BE2C (cell line): ENCODE data around the gene TTC33.
"Not testable (repeated sequence)": the region's sequence is repeated elsewhere in the genome, so short reads cannot be mapped to it uniquely, and the experiment has no call there.

Experiments
- DNase-seq: peaks from one replicate; pipeline ENCODE4 v3.0.0-alpha.2; 2020
- H3K27me3 ChIP-seq: fragments of 250-450 bp; sonication (Bioruptor Pico); 2 replicates; pipeline ENCODE4 v1.5.1; 2020; ENCODE audit warnings: mild to moderate bottlenecking
- H3K36me3 ChIP-seq: fragments of 250-450 bp; sonication (Bioruptor Pico); 2 replicates; pipeline ENCODE4 v1.5.1; 2020; ENCODE audit warnings: mild to moderate bottlenecking
- H3K4me1 ChIP-seq: fragments of 250-450 bp; sonication (Bioruptor Pico); 2 replicates; pipeline ENCODE4 v1.5.1; 2020
- H3K4me3 ChIP-seq: 2 replicates; pipeline ENCODE4 v1.5.1; 2011; ENCODE audit warnings: low read depth, low read length
- H3K9me3 ChIP-seq: fragments of 250-450 bp; sonication (Bioruptor Pico); 2 replicates; pipeline ENCODE4 v1.5.1; 2020
- CTCF ChIP-seq: IDR thresholded peaks from 2 replicates; pipeline ENCODE4 v1.5.1; 2012; ENCODE audit warnings: mild to moderate bottlenecking, low read depth, low read length

The TTC33 gene

GRCh38 chr5:40600383-40600782 is 155.4 kb downstream of the TTC33 start:
- H3K4me1 ChIP-seq, result no peaks in the 10 kb centered on the region
- no peaks in the 10 kb centered on the region for H3K36me3 ChIP-seq
- no peaks in the 10 kb centered on the region for H3K9me3 ChIP-seq
- H3K27me3 ChIP-seq, result no peaks in the 10 kb centered on the region
- H3K4me3 ChIP-seq, result no peak overlapping the region
- DNase-seq, result no peak
- TF ChIP-seq CTCF, result no peak

GRCh38 chr5:40599676-40600075 is 156.1 kb downstream of the TTC33 start:
- no peak for DNase-seq
- no peaks in the 10 kb centered on the region for H3K27me3 ChIP-seq
- H3K4me1 ChIP-seq, result no peaks in the 10 kb centered on the region
- TF ChIP-seq CTCF, result no peak
- no peak overlapping the region for H3K4me3 ChIP-seq
- H3K9me3 ChIP-seq, result no peaks in the 10 kb centered on the region
- H3K36me3 ChIP-seq, result no peaks in the 10 kb centered on the region

GRCh38 chr5:40594811-40595210 is 160.9 kb downstream of the TTC33 start:
- DNase-seq, result no peak
- H3K9me3 ChIP-seq, result no peaks in the 10 kb centered on the region
- no peak for TF ChIP-seq CTCF
- no peaks in the 10 kb centered on the region for H3K36me3 ChIP-seq
- no peak overlapping the region for H3K4me3 ChIP-seq
- no peaks in the 10 kb centered on the region for H3K4me1 ChIP-seq
- no peaks in the 10 kb centered on the region for H3K27me3 ChIP-seq

GRCh38 chr5:40591727-40592396 is 163.9 kb downstream of the TTC33 start:
- not testable (repeated sequence) for H3K36me3 ChIP-seq, H3K27me3 ChIP-seq, H3K4me3 ChIP-seq, DNase-seq, H3K4me1 ChIP-seq, H3K9me3 ChIP-seq

GRCh38 chr5:40587376-40587775 is 168.4 kb downstream of the TTC33 start:
- TF ChIP-seq CTCF, result no peak
- no peak for DNase-seq

GRCh38 chr5:40585537-40586267 is 170.1 kb downstream of the TTC33 start:
- H3K36me3 ChIP-seq, result no peaks in the 10 kb centered on the region
- H3K9me3 ChIP-seq, result no peaks in the 10 kb centered on the region
- H3K27me3 ChIP-seq, result no peaks in the 10 kb centered on the region
- no peaks in the 10 kb centered on the region for H3K4me1 ChIP-seq
- no peak overlapping the region for H3K4me3 ChIP-seq
- DNase-seq, result no peak
- no peak for TF ChIP-seq CTCF

More at GRCh38 chr5:40587376-40587775, 168.4 kb downstream of the TTC33 start:
- Histone ChIP-seq H3K4me3 (no peak overlapping the region), H3K27me3 (no peaks in the 10 kb centered on the region), H3K36me3 (no peaks in the 10 kb centered on the region), H3K4me1 (no peaks in the 10 kb centered on the region), H3K9me3 (no peaks in the 10 kb centered on the region)
